Gastroesophageal sphincter (tissue), 3 donors: ENCODE results near the gene ZNG1F.
"Not testable (repeated sequence)": the region's sequence is repeated elsewhere in the genome, so short reads cannot be mapped to it uniquely, and the experiment has no call there.

Source experiments
- EP300 ChIP-seq: sonication (generic); formaldehyde crosslinking; IDR thresholded peaks from one replicate; pipeline ENCODE4 v1.6.1; 2017; ENCODE audit warnings: antibody characterized with exemption, mild to moderate bottlenecking
- POLR2A ChIP-seq, 2 donors: fragments of 450-650 bp; IDR thresholded peaks; one replicate each; pipeline ENCODE4 v1.6.1; 2017; ENCODE audit warnings: antibody characterized with exemption in 2 of 2, mild to moderate bottlenecking in 2 of 2, moderate library complexity in 1 of 2
- POLR2AphosphoS5 ChIP-seq: sonication (generic); formaldehyde crosslinking; IDR thresholded peaks from one replicate; pipeline ENCODE4 v1.6.1; 2017; ENCODE audit warnings: antibody characterized with exemption
- TF ChIP-seq, protein P1 (sequence below), 4 experiments: fragments of 200-600 bp in 2 of 4; fragments of 450-650 bp in 2 of 4; sonication (generic) in 1 of 4; IDR thresholded peaks; one replicate each; pipeline ENCODE4 v1.5.1; 2017 to 2019; ENCODE audit warnings: antibody characterized with exemption in 4 of 4, mild to moderate bottlenecking in 2 of 4, moderate library complexity in 2 of 4

DNA sequence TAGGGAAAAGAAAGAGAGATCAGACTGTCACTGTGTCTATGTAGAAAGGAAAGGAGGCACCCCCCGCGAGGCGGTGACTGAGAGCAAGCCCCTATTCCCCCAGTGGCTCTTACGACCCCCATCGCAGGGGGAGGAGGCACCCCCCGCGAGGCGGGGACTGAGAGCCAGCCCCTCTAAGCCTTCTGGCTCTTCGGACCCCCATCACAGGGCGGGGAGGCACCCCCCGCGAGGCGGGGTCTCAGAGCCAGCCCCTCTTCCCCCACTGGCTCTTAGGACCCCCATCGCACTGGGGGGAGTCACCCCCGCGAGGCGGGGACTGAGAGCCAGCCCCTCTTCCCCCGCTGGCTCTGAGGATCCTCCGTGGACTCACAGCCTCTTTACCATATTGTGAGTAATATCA, 84.6 kb downstream of the ZNG1F start:
- not testable (repeated sequence) for TF ChIP-seq POLR2AphosphoS5; EP300; POLR2A (IDR thresholded peaks at IDR 0.05)
- TF ChIP-seq, protein P1, sequence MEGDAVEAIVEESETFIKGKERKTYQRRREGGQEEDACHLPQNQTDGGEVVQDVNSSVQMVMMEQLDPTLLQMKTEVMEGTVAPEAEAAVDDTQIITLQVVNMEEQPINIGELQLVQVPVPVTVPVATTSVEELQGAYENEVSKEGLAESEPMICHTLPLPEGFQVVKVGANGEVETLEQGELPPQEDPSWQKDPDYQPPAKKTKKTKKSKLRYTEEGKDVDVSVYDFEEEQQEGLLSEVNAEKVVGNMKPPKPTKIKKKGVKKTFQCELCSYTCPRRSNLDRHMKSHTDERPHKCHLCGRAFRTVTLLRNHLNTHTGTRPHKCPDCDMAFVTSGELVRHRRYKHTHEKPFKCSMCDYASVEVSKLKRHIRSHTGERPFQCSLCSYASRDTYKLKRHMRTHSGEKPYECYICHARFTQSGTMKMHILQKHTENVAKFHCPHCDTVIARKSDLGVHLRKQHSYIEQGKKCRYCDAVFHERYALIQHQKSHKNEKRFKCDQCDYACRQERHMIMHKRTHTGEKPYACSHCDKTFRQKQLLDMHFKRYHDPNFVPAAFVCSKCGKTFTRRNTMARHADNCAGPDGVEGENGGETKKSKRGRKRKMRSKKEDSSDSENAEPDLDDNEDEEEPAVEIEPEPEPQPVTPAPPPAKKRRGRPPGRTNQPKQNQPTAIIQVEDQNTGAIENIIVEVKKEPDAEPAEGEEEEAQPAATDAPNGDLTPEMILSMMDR (IDR thresholded peaks at IDR 0.05): not testable (repeated sequence)
